ENCODE results near the gene LMNTD2.

DNA sequence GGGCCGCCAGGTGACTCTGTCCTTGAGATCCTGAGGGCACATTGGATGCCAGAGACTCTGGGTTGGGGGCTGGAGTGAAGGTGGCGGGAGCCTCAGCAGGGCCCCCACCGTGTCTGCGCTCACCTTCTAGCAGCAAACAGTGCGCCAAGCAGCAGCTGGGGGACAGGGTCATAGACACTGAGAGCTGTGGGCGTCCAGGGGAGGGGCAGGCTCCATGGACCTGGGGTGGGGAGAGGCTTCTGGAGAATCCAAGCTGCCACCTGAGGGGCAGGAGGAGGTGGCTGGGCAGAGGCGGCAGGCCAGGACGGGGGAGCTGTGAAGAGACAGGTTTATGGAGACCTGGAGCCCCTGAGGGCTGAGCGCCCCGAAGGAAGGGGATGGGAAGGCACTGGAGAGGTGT lies 23.7 kb upstream of the LMNTD2 start:
- TF ChIP-seq, protein P1, sequence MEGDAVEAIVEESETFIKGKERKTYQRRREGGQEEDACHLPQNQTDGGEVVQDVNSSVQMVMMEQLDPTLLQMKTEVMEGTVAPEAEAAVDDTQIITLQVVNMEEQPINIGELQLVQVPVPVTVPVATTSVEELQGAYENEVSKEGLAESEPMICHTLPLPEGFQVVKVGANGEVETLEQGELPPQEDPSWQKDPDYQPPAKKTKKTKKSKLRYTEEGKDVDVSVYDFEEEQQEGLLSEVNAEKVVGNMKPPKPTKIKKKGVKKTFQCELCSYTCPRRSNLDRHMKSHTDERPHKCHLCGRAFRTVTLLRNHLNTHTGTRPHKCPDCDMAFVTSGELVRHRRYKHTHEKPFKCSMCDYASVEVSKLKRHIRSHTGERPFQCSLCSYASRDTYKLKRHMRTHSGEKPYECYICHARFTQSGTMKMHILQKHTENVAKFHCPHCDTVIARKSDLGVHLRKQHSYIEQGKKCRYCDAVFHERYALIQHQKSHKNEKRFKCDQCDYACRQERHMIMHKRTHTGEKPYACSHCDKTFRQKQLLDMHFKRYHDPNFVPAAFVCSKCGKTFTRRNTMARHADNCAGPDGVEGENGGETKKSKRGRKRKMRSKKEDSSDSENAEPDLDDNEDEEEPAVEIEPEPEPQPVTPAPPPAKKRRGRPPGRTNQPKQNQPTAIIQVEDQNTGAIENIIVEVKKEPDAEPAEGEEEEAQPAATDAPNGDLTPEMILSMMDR (conservative IDR thresholded peaks at IDR 0.05; ENCODE audit: low read depth, low read length), result no peak
- TF ChIP-seq EZH2 (IDR thresholded peaks at IDR 0.05; ENCODE audit: low read length, unreplicated experiment) (no peak), EZH2phosphoT487 (IDR thresholded peaks at IDR 0.05; ENCODE audit: borderline replicate concordance, low read length) (no peak)
